Measurements from ENCODE around the gene TMEM269. TPM values are rescaled to one million over a fixed set of nuclear protein-coding genes. Genes with fewer than 3 reads are reported as not detected.

Gene TMEM269
- total RNA-seq, 2 donors from 2014 or later, result 0.20 to 0.66 TPM

- H3K36me3 Mint-ChIP-seq (ENCODE audit: low read depth), result peaks cover 15% of the 10 kb centered on the region
- no peaks in the 10 kb centered on the region for H3K9me3 Mint-ChIP-seq
- Histone ChIP-seq H3K4me3 (ENCODE audit: low read length) (no peak overlapping the region), H3K4me1 (ENCODE audit: control insufficient read depth, insufficient read depth, low read length) (peaks cover 9% of the 10 kb centered on the region), H3K9me3 (ENCODE audit: control insufficient read depth, low read length) (peaks cover 6% of the 10 kb centered on the region), H3K36me3 (ENCODE audit: control insufficient read depth, insufficient read depth, low read length) (no peaks in the 10 kb centered on the region), H3K27ac (ENCODE audit: low read depth, low read length) (no peak overlapping the region), H3K9ac (ENCODE audit: extremely low read depth, low read length, poor library complexity, severe bottlenecking) (no peak overlapping the region), H3K27me3 (ENCODE audit: control insufficient read depth, insufficient read depth, low read length, poor library complexity, severe bottlenecking) (no peaks in the 10 kb centered on the region)
- no peak overlapping the region for H3K27ac Mint-ChIP-seq
- DNase-seq, result no peak
- TF ChIP-seq, protein P1, sequence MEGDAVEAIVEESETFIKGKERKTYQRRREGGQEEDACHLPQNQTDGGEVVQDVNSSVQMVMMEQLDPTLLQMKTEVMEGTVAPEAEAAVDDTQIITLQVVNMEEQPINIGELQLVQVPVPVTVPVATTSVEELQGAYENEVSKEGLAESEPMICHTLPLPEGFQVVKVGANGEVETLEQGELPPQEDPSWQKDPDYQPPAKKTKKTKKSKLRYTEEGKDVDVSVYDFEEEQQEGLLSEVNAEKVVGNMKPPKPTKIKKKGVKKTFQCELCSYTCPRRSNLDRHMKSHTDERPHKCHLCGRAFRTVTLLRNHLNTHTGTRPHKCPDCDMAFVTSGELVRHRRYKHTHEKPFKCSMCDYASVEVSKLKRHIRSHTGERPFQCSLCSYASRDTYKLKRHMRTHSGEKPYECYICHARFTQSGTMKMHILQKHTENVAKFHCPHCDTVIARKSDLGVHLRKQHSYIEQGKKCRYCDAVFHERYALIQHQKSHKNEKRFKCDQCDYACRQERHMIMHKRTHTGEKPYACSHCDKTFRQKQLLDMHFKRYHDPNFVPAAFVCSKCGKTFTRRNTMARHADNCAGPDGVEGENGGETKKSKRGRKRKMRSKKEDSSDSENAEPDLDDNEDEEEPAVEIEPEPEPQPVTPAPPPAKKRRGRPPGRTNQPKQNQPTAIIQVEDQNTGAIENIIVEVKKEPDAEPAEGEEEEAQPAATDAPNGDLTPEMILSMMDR (conservative IDR thresholded peaks at IDR 0.05), result no peak
- H3K4me3 Mint-ChIP-seq, result no peak overlapping the region
- H3K27me3 Mint-ChIP-seq (ENCODE audit: insufficient read depth), result peaks cover 2% of the 10 kb centered on the region
- 88 to 92% methylated on average over 7 of the region's 7 CpGs for whole genome bisulfite sequencing, 2 experiments (ENCODE audit: insufficient coverage in 1 of 2, insufficient read length in 1 of 2)
- peaks cover 24% of the 10 kb centered on the region for H3K4me1 Mint-ChIP-seq
Measured at GRCh38 chr1:42838482-42839190, 53.8 kb downstream of the TMEM269 start.

DNA sequence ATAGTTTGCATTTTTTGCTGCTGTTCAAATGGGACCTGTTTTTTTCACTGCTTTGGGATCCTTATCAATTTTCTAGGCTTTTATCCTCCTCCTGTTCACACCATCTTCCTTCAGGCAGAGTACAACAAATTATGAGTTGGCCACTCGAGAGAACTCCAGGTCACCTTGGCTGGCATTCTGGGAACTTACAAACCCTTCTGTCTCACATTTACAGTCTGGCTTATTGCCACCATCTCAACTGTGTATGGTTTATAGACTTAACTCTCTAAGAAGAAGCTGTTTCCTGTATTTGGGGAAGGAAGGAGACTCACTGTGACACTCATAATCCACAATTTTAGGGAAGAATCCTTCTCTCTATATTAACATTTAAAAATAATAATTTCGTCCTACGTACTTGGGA lies 56.2 kb downstream of the TMEM269 start:
- Mint-ChIP-seq H3K27ac (no peak overlapping the region), H3K4me1 (peaks cover 11% of the 10 kb centered on the region), H3K4me3 (no peak overlapping the region), H3K36me3 (ENCODE audit: low read depth) (peaks cover 15% of the 10 kb centered on the region), H3K27me3 (ENCODE audit: insufficient read depth) (peaks cover 2% of the 10 kb centered on the region), H3K9me3 (no peaks in the 10 kb centered on the region)
- TF ChIP-seq, protein P1 (conservative IDR thresholded peaks at IDR 0.05), result no peak
- Histone ChIP-seq H3K9ac (ENCODE audit: extremely low read depth, low read length, poor library complexity, severe bottlenecking) (no peak overlapping the region), H3K9me3 (ENCODE audit: control insufficient read depth, low read length) (peaks cover 6% of the 10 kb centered on the region), H3K4me3 (ENCODE audit: low read length) (no peak overlapping the region), H3K4me1 (ENCODE audit: control insufficient read depth, insufficient read depth, low read length) (no peaks in the 10 kb centered on the region), H3K36me3 (ENCODE audit: control insufficient read depth, insufficient read depth, low read length) (no peaks in the 10 kb centered on the region), H3K27ac (ENCODE audit: low read depth, low read length) (no peak overlapping the region), H3K27me3 (ENCODE audit: control insufficient read depth, insufficient read depth, low read length, poor library complexity, severe bottlenecking) (no peaks in the 10 kb centered on the region)
- WGBS, 2 experiments (ENCODE audit: insufficient coverage in 1 of 2, insufficient read length in 1 of 2), result 99% methylated on average over 3 of the region's 3 CpGs; no CpG with 5 or more reads in 1 of the 2 experiments
- DNase-seq, result no peak

GRCh38 chr1:42841440-42842147 lies 56.8 kb downstream of the TMEM269 start:
- Mint-ChIP-seq H3K4me3 (no peak overlapping the region), H3K4me1 (peaks cover 7% of the 10 kb centered on the region), H3K36me3 (ENCODE audit: low read depth) (peaks cover 15% of the 10 kb centered on the region), H3K9me3 (no peaks in the 10 kb centered on the region), H3K27ac (no peak overlapping the region), H3K27me3 (ENCODE audit: insufficient read depth) (no peaks in the 10 kb centered on the region)
- peaks cover 6% of the 10 kb centered on the region for H3K9me3 ChIP-seq (ENCODE audit: control insufficient read depth, low read length)
- no peaks in the 10 kb centered on the region for H3K4me1 ChIP-seq (ENCODE audit: control insufficient read depth, insufficient read depth, low read length)
- no peak overlapping the region for H3K4me3 ChIP-seq (ENCODE audit: low read length)
- DNase-seq, result no peak
- no peak overlapping the region for H3K9ac ChIP-seq (ENCODE audit: extremely low read depth, low read length, poor library complexity, severe bottlenecking)
- H3K27ac ChIP-seq (ENCODE audit: low read depth, low read length), result no peak overlapping the region
- no peaks in the 10 kb centered on the region for H3K36me3 ChIP-seq (ENCODE audit: control insufficient read depth, insufficient read depth, low read length)
- 88% methylated on average over 2 of the region's 2 CpGs; no CpG with 5 or more reads in 1 of the 2 experiments for WGBS, 2 experiments (ENCODE audit: insufficient coverage in 1 of 2, insufficient read length in 1 of 2)
- H3K27me3 ChIP-seq (ENCODE audit: control insufficient read depth, insufficient read depth, low read length, poor library complexity, severe bottlenecking), result no peaks in the 10 kb centered on the region
- TF ChIP-seq, protein P1 (conservative IDR thresholded peaks at IDR 0.05), result no peak
